ENCODE results near the gene TIMP2. TPM values are rescaled to one million over a fixed set of nuclear protein-coding genes. Genes with fewer than 3 reads are reported as not detected.
"Not testable (repeated sequence)": the region's sequence is repeated elsewhere in the genome, so short reads cannot be mapped to it uniquely, and the experiment has no call there.

The TIMP2 gene
- total RNA-seq, 1 donor from 2014 or later: 34.1 TPM

DNA sequence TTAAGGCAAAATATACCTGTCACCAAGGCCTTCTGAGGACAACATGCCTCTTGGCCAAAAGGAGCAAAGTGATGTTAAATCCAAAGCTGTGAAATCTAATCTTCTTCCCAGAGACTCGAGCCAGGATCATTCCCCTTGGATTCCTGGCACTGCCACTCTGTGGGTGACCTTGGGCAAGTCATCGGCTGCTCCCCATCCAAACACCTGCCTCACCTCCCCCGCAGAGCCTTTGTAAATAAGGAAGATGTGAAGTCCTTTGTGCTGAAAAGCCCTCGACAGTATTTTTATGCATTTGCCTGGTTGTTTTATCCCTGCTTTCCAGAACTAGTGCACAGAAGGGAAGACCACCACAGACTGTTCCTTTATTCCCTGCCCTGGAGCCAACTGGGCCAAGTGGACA is 16.8 kb downstream of the TIMP2 start:
- DNase-seq (ENCODE audit: low read depth, low spot score): no peak

DNA sequence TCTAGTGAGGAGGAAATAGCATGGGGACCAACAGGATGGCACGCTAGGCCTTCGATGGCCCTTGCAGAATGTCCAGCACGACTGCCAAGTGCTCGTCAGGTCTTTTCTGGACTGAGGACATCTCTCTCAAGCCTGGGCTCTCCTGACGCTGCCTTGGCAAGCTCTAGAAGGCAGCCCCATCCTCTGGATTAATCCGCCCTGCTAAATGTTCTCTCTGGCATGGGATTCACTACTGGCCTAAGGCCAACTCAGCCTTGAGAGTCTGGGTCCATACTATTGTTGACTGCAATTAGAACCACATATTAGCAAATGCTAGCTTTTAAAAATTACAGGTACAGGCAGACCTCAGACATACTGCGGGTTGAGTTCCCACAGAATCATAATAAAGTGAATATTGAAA is 19.6 kb downstream of the TIMP2 start:
- DNase-seq (ENCODE audit: low read depth, low spot score): no peak

DNA sequence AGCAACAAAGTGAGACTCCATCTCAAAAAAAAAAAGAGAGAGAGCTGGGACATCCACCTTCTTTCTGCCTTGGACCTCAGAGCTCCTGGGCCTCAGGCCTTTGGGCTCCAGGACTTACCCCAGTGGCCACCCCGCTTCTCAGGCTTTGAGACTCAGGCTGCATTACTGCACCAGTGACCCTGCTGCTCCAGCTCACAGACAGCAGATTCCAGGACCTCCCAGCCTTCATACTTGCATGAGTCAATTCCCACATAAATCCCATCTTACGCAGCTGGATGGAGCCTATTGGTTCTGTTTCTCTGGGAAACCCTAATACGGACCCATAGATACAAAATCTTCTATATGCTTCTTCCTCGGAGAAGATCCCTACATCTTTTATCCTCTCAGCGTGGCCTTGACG is 20.1 kb downstream of the TIMP2 start:
- DNase-seq (ENCODE audit: low read depth, low spot score): no peak

DNA sequence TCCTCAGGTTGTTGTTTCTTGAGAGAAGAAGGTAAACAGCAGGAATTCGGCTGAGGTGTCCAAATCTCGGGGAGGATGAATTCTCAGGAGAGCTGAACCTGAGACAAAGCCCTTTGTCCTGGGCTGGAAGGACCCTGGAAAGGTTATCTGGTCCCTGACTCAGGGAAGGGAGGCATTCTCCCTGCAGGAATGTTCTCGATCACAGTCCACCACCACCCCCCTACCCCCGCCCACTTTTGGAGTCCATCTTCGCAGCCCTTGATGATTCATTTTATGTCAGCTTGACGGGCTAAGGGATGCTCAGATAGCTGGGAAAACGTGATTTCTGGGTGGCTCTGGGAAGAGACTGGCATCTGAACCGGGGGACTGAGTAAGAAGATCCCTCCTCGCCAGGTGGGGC is 20.8 kb downstream of the TIMP2 start:
- no peak for DNase-seq (ENCODE audit: low read depth, low spot score)

DNA sequence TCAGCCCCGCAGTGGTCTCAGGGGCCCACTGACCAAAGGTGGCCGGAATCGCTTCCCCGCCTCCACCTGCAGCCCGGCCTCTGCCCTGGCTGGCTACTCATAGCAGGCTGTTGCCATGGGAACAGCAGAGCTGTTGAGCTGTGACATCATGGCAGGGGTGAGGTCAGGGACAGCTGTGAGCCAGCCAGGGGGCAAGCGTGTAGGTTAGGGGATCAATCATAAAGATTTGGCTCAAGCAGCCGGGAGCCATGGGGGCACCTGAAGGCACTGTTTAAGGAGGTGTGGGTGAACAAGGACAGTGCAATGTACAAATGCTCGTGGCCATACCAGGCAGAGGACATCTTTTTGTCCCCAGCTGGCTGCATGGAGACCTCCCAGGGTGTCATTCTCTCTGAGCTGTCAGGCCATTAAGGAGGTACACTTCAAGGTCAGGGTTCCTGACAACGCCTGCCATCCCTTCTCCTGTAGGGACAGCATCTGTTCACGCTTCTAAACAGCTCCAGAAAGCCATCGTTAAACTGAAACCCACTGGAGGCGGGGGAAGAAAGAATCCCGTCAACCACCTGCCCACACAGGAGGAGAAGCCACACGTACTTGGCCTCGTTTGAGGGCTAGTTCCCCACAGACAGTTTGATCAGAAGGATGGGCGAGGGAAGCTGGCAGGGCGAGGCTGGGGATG is 21.9 kb downstream of the TIMP2 start, which contains the start of gene CEP295NL:
TSS of gene CEP295NL (minus strand) at position 101 of the 679 bp plus-strand sequence. CDS start 1,373 bp downstream, outside the sequence.
- DNase-seq (ENCODE audit: low read depth, low spot score): no peak

DNA sequence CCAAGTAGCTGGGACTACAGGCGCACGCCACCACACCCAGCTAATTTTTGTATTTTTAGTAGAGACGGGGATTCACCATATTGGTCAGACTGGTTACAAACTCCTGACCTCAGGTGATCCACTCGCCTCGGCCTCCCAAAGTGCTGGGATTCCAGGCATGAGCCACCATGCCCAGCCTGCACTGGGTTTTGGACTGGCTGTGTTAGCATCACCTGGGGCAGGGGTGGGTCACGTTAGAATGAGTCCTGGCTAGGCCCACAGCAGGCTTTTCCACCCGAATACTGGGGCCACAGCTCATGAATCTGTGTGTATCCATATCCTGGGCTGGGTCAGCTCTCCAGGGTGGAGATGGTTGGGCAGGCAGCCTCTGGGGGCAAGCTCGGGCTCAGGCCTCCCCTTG is 23.0 kb downstream of the TIMP2 start:
- not testable (repeated sequence) for DNase-seq (ENCODE audit: low read depth, low spot score)

DNA sequence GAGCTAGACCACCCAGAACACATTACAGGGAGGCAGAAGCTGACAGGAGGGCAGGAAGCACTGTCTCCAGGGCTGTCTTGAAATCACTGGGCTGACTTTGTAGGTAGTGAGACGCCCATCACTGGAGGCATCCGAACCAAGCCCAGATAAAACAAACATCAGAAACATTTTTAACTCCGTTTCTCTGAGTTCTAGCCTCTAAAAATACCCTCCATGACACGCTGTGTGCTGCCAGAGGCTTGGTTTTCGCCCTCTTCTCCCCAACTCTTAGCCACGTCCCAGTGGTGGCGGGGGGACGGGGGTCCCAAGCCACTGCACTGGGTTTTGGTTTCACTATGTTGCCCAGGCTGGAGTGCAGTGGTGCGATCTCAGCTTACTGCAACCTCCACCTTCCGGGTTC is 23.4 kb downstream of the TIMP2 start:
- no peak for DNase-seq (ENCODE audit: low read depth, low spot score)

DNA sequence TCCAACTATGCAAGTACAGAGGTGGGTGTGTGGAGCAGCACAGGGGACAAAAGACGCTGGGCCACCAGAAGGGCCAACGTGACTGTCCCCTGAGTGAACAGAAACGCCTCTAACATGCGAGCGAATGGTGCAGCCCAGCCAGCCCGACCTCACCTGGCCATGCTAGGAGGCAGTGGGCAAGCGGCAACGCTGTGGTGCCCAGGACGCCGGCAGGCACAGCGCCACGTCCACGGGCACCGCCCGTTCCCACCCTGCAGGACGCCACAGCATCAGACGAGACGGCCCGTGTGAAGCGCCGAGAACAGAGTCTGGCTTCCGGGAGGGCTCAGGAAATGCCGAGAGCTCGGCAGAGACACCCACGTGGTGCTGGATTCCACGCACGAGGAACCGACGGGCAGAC is 24.4 kb downstream of the TIMP2 start:
- no peak for DNase-seq (ENCODE audit: low read depth, low spot score)

DNA sequence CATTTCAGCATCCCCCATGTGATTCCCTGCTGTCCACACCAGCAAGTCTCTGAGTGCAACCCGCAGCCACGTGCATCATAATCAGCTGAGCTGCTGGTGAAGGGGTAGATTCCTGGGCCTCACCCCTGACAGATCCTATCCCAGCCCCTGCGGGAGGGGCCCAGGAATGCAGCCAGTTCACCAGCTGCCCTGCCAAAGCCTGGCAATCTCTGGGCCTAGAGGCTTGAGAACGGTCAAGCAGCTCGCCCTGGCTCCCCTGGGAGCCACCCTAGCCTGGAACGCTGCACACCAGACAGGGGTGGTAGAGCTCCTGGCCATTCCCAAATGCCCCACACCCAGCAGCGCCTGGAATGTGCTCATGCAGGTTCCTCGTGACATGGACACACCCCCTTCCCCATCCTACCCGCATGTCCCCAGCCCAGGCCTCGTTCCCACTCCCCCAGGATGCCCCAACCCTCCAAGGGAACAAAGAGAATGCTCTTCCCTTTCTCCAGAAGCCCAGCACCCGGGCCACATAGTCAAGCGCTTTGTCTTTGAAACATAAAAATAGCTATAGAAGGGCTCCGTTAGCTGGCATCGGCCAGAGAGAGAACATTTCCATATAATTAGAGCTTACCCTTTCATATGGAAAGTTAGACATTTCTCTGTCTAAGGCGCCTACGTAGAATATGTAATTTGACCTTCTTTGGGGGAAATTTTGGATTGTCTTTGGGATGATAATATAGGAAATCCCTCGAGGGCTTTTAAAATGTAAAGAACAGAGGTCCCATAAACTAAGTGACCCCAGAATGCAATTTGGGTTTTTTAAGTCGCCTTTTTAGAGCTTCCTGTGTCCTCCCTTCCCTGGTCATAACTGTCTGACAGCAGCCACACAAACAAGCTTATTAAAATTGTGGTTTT is 25.6 kb downstream of the TIMP2 start:
- DNase-seq (ENCODE audit: low read depth, low spot score): no peak

DNA sequence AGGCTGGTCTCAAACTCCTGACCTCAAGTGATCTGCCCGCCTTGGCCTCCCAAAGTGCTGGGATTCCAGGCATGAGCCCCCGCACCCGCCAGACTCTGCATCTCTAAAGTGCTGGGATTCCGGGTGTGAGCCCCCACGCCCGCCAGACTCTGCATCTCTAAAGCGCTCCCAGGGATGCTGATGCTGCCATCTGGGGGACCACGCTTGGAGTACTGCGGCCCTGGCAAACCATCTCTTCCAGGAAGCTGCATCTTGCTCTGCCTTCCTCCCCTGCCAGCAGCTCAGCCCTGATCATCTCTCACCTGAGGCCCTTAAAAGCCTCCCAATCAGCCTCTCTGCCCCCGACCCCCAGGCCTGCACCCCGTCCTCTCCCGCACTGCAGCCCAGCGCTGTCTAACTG is 26.2 kb downstream of the TIMP2 start:
- DNase-seq (ENCODE audit: low read depth, low spot score): no peak

DNA sequence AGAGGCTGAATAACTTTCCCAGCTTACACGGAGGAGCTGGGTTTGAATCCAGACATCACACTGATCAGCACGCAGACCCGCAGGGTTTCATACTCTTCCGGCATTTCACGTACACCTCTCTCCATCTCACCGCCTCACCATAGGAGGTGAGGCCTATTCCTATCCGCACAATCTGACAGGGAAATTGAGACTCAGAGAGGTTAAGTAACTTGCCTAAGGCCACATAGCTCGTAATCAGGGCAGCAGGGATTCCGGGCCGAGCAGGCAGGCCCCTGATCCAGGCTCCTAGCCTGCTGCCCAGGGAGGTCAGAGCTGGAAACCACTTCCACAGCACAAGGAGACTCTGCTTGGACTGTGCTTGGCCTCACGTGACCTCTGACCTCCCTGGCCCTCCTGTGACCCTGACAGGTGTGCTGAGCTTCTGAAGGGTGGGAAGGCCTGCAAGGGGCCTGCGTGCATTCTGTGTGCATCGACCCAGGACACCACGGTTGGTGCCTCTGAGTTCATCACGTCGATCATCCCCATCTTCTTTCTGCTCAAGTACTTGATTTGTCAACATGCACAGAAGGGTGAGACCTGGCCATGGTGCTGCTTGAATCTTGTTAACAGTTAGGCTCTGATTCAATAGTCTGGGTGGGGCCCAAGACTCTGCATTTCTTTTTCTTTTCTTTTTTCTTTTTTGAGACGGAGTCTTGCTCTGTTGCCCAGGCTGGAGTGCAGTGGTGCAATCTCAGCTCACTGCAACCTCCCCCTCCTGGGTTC is 26.9 kb downstream of the TIMP2 start:
- DNase-seq (ENCODE audit: low read depth, low spot score): no peak

DNA sequence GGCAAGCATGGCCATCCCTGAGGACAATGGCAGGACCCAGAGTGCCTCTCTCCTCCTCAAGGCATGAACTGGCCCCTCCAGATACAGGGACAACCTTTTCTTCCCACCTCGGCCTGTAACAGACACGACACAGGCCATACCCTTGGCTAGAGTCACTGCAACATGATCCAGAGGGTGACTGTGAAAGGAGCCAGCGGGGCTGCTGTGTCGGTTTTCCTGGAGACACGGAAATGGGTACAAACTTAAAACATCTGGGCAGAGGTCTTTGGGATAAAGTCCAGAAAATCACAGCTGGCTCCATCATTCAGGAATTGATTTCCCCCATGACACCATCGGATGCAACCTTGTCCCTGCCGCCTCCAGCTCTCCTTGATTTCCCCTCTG is 27.5 kb downstream of the TIMP2 start:
- DNase-seq (ENCODE audit: low read depth, low spot score): no peak

DNA sequence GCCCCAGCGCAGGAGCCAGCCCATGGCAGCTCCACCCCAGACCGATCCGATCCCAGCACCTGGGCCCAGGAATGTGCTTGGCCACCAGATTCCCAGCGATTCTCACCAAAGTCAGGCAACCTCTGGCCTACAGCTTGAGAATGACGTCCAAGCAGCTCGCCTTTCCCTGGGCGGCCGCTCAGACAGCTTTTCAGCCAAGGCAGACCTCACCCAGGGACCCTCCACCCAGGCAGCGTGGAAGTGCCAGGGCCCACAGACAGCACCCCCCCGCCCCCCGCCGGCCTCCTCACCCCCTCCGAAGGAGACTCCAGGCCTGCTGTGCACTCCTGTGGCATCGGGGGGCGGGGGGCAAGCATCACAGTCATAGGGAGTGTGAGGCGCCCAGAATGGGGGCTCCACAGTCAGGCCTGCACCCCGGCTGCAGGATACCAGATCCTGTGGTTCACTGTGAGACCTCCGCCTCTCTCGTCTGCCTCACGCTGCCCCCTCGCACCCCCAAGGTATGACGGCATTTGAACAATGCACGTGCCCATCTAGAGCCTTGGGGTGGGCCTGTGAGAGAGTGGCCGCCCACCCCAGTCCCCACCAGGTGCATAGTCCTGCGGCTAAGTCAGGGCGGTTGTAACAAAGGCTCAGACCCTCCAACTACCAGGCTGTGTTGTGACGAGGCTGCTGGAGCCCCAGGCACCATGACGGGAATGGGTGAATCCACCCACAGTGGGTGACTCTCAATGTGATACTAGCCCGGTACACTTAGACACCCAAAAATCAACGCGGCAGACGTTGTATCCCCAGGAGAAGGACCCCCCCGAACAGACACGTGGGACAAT is 28.1 kb downstream of the TIMP2 start:
- no peak for DNase-seq (ENCODE audit: low read depth, low spot score)

DNA sequence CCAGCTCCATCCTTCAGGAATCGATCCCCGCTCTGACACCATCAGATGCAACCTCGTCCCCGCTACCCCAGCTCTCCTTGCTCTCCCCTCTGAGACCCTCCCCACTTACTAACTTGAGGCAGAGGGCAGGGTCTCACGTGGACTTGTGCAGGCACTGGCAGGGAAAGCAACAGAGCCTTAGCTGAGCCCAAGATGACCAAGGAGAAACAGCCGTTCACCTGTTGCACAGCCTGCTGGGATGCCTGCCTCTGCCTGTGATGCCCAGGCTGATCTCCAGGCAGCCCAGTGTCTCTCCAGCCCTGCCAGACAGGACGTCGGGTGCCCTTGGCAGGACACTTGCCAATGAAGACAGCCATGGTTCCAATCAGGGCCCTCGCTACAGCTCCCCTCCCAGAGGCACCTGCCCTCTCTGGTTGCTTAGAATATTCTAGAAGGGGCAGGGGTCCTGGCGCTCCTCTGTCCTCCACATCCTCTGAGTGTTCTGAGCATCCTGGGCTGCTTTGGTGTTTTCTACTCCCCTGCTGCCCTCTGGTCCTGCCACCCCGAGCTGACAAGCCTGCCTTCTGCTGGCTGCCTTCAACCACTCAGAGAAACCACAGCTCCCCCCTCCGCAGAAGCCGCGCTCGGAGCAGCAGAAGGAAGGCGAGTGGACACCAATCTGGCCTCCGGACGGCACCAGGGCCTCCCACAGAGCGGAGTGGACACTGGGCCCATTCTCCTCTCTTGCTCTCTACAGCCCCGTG is 28.9 kb downstream of the TIMP2 start:
- no peak for DNase-seq (ENCODE audit: low read depth, low spot score)

DNA sequence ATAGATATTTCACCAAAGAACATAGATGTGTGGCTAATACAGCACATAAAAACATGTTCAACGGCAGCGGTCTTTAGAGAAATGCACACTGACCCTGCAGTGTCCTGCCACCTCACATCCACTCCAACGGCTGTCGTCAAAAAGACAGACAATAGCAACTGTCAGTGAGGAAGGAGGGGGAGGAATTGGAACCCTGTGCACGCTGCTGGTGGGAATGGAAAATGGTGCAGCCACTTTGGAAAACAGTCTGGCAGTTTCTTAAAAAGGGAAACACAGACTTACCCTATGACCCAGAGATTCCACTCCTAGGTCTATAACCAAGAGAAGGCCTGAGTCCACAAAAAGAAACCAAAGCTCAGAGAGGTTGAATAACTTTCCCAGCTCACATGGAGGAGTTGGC is 29.9 kb downstream of the TIMP2 start:
- DNase-seq (ENCODE audit: low read depth, low spot score): no peak

DNA sequence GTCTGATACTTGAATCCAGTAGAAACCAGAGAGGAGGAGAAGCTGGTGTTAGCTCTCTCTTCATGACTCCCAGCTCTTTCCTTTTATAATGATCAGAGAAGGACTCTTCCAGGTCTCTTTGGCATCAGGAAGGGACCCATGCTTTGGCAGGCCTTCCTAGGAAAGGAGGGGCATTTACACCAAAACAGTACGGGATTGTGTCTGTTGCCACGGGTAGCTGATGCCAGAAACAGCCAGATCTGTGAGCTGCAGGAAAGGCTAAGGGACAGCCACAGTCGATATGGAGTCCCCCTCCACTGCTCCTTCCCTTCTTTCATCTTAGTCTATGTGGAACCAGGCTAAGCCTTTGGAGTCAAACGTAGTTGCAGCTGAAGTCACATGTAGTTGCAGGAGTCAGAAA is 31.5 kb downstream of the TIMP2 start:
- no peak for DNase-seq (ENCODE audit: low read depth, low spot score)

DNA sequence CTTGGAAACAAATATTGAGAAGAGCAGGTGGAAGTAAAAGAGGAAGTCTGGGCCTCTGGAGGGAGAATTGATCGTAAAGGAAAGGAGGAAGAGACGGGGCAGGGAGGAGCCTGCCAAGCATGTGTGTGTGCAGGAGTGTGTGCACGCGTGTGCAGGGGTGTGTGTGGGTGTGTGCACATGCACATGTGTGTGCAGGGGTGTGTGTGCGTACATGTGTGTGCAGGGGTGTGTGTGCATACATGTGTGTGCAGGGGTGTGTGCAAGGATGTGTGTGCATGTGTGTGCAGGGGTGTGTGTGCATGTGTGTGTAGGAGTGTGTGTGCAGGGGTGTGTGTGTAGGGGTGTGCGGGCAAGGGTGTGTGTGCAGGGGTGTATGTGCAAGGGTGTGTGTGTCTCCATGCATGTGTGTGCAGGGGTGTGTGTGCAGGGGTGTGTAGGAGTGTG is 32.2 kb downstream of the TIMP2 start:
- DNase-seq (ENCODE audit: low read depth, low spot score): no peak

DNA sequence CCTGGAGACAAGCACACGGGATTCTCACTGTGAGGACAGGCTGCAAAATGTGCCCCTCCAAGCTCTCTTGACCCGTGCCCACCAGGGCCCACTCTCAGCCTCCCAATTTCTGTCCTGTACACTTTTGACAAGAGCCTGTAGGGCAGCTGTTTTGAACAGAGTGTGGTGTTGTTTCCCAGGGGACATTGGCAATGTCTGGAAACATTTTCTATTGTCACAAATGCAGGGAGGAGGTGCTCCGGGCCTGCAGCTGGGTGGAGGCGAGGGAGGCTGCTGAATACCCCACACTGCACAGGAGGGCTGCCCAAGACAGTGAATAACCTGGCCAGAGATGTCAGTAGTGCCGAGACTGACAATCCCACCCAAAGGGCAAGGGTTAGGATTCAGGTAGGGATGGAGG is 32.7 kb downstream of the TIMP2 start:
- DNase-seq (ENCODE audit: low read depth, low spot score): no peak

DNA sequence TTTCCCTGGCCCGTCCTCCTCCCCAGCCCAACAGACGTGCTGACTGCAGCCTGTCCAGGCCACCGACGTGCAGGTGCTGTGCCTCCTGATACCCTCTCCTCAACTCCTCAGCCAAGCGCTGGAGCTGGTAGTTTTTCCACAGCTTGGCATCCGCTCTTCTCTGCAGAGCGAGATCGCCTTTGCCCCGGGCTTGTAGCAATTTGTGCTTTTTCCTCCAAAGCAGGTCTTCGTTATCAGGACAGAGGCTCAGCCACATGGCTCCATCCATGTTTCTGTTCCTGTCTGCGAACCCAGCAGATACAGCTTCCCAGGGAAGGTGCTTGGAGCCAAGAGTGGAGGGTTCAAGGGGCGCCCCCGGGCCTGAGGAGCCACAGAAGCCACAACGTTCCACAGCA is 33.1 kb downstream of the TIMP2 start:
- no peak for DNase-seq (ENCODE audit: low read depth, low spot score)

DNA sequence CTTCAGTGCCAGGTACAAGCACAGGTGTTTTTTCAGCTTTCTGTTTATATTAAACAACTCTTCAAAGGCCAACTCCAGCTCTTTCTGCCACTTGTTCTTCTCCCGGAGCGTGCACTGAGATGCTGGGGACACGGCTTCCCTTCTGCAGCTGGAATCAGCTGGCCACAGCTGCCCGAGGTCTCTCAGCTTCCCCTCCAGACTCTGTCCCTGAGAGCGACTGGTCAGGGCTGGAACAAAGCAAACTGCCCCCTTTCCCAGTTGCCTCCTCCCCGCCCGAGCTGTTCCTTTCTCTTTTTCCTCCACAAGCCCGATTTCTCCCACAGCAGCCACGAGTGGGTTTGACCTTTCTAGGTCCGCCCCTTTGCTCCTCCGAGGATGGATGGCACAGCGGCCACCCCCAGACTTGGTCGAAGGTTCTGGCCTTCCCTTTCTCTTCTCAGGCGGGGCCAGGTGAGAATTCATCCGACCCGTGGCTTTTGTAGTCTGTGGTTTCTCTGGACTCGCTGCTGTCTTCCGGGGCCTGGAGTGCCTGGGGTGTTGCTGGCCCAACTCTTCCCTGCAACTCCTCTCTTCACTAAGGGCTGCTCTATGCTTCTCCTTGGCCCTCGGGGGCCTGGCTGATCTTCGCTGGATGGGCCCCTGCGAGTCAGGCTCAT is 33.7 kb downstream of the TIMP2 start:
- DNase-seq (ENCODE audit: low read depth, low spot score): no peak

Data from pulmonary artery endothelial cell (primary cell).